ENCODE measurements around the gene SH3BGR.
"Not testable (repeated sequence)": the region's sequence is repeated elsewhere in the genome, so short reads cannot be mapped to it uniquely, and the experiment has no call there.

Gene SH3BGR

DNA sequence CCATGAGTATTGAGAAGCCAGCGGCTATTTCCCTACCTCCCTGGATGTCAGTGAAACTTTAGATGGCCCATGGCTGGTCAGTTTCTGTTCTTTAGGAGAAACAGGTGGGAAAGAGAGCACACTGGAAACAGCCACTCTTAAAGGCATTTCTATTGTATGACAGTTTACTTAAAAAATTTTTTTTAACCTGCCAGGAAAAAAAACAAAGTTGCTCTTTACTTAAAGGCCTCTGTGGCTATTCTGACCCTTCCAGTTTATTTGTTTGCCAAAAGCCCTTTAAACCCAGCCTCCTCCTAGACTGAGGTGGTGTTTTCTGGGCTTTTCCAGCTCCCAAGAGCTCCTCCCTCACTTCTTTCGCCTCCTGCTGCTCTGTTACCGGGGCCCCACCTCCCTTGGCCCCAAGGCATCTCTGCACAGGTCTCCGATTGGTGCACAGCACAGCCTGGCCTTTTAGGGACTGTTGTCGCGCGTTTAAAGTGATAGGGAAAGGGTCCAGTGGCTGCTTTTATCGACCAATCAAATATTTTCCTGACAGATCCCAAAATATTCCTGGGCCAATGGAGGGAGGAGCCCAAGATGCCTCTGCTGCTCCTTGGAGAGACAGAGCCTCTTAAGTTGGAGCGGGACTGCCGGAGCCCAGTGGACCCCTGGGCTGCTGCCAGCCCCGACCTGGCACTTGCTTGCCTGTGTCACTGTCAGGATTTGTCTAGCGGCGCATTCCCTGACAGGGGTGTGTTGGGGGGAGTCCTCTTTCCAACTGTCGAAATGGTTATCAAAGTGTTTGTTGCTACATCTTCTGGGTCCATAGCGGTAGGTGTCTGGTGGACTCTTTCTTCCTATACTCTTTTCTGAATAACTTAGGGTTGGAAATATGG lies at the start of gene SH3BGR:
Gene SH3BGR, plus strand, starts transcription at position 639 of the 875 bp plus-strand sequence. Its CDS starts 127 bp downstream, at position 766.
- DNase-seq: peak; percentile 83

- DNase-seq: no peak
These were observed 45.7 kb upstream of the SH3BGR start for GRCh38 chr21:39406065-39406464.

DNA sequence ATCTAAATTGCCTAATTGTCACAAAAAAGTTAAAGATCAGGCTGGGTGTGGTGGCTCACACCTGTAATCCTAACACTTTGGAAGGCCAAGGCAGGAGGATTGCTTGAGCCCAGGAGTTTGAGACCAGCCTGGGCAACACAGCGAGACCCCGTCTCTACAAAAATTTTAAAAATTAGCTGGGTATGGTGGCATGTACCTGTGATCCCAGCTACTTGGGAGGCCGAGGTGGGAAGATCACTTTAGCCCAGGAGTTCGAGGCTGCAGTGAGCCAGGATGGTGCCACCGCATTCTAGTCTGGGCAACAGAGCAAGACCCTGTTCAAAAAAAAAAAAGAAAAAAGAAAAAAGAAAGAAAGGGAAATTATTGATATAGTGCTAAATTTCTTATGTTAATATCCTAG lies 32.6 kb upstream of the SH3BGR start:
- DNase-seq: not testable (repeated sequence)

DNA sequence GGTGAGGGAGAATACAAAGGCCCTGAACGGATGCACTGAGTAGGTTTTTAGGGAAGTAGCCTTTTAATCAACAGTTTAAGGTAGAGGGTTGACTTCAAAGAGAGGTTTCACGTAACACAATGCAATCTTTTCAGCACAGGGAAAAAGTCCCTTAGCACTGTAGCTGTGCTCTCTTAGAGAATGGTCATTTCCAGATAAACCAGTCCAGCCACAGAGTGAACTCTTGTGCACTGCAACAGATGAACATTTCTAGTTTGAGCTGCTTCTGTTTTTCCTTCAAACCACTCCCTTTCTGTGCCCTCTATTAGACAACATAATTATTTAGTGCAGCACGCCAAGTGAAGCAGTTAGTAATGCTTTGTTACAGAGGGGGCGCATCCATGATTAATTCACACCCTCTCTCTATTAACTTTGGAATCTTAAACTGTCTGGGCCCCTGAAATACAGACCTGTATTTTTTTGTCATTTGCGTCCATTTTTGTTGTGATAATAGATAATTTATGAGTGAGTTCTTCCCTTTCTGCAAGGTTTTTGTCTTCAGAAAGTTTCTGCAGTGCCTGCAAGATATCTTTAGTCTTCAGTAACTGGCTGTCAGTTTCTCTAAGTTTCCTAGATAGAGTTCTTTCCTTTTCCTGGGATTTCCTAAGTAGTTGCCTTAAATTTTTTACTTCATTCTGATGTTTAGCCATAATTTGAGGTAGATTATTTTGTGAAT lies 29.1 kb upstream of the SH3BGR start:
- no peak for DNase-seq

- no peak for DNase-seq
These were observed 22.3 kb upstream of the SH3BGR start for GRCh38 chr21:39429445-39429844.

GRCh38 chr21:39430016-39430415 lies 21.8 kb upstream of the SH3BGR start:
- DNase-seq: no peak

DNA sequence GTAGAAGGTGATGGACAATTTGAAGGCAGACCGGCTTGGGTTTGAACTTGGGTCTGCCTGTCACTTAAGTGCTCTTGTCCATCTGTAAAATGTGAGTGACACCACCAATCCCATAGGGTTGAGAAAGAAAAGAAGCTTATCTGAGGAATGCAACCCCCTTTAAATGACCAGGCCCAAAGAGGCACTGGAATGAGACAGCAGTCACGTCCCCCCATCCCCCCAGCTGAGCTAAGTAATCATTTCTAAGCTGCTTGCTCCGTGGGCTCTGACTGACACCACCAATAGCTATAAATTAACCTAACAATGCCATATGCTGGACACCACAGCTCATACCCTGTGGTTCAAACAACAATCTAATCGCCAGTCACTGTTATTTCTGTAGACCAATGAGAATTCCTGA lies 21.3 kb upstream of the SH3BGR start:
- no peak for DNase-seq

GRCh38 chr21:39430954-39431353 lies 20.8 kb upstream of the SH3BGR start:
- DNase-seq: no peak

DNA sequence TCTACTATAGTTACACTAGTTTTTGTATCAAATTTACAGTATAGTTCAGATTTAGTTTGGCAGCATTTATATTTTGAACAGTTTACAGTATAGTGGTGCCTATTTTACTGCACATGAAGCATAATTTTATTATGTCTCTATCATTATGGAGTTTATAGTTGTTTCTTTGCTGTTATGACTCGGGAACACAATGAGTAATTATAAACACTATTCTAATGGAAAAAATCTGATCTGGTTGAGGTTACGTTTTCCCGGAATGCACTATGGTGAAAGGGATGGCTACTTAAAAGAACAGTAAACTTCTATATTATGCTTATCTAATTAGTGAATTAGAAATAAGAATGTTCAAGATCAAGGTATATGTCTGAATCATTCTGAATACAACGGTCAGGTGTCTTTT lies 16.8 kb upstream of the SH3BGR start:
- DNase-seq: no peak

- no peak for DNase-seq
These were observed 12.5 kb upstream of the SH3BGR start for GRCh38 chr21:39439232-39439631.

- DNase-seq: no peak
These were observed 10.0 kb upstream of the SH3BGR start for GRCh38 chr21:39441502-39442475.

DNA sequence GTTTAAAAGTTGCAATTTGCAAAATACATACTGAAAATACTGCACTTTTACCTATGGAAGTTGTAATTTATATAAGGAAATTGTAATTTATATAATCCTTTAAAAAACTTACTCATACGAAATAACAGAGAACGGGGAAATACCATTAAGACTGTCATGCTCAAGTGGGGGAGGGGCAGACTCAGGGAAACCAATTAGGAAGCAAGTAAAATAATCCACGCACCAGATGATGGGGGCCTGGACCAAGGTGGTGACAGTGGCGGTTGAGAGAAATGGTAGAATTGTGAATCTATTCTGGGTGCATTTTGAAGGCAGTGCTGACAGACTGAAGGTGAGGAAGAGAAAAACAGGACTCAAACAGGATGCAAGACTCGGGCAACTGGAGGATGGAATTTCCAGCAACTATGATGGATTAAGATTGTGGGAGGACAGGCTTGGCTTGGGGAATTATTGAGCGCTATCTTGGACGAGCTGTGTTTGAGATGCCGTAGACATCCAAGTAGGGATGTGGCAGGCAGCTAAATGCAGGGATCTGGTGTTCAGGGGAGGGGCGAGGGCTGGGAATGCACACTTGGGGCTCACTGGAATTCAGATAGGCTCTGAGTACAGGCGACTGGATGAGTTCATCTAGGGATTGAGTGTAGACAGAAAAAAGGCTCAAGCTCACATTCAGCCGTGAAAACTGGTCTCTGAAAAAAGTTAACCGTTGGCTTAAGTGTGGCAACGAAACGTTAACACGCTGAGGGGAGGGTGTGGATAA lies 7.2 kb upstream of the SH3BGR start:
- DNase-seq: no peak

- DNase-seq: peak; percentile 81
These were observed 6.2 kb upstream of the SH3BGR start, which contains the start of gene LCA5L for GRCh38 chr21:39445321-39446269. Gene LCA5L, minus strand, starts transcription at chr21:39445778. Its CDS starts 17,285 bp downstream, at chr21:39428493.

- DNase-seq: no peak
These were observed 4.5 kb upstream of the SH3BGR start for GRCh38 chr21:39447264-39447663.

- no peak for DNase-seq
These were observed 618 bp downstream of the SH3BGR start for GRCh38 chr21:39452207-39452969.

DNA sequence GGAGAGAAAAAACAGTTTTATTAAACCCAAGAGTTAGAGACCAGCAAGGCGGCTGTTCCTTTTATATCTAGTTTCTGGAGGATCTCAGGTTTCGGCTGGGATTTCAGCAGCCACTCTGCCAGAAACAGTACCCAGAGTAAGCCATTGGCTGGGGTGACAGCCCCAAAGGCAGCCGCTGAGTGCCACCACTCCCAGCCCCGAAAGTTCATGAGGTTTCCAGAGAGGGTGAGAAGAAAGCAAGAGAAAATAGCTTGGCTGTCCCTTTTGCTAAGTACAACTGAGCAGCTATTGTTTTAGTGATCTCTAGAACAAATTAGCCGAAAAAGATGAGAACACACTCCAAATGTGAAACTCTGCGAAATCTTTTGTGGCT lies 1.2 kb downstream of the SH3BGR start:
- no peak for DNase-seq

DNA sequence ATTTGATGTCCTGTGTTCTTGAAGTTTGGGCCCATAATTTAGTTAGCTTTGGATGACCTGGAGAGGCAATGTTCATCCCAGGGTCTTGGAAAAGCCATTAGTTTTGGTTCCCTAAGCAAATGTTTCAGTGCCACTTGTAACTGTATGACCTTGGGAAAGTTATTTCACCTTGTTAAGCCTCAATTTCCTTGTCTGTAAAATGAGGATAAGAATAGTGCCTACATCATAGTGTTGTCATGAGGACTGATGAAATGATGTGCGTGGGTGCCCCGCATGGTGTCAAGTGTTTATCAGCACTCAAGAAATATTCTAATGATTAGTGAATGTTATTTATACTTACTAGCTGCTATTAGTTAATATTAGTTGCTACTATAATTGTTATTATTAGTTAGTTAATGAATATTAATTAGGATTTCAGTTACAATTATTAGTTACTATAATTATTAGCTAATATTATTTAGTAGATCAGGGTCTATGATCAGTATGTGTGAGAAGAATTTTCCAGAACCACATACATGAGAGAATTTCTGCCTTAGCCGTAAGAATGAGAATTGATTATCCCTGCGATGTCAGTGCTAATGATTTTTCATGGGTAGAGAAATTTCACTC lies 1.9 kb downstream of the SH3BGR start:
- no peak for DNase-seq

- DNase-seq: no peak
These were observed 3.3 kb downstream of the SH3BGR start for GRCh38 chr21:39454949-39455668.

DNA sequence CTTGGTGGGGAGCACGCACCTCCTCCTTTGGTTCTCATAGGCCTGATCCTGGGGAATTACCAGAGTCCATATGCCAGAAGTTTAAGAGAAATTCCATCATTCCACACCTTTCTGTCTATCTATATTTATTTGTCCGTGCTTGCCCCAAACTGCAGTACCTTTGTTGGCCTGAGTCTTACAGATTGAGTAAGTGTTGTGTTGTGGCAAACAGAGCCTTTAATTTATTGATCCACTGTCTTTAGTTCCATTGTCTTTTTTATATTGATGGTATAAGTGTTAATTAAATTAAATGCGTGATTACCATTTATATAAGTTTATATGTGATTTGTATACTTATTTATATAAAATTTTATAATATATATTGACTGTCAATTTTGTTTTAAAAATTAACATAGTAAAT lies 4.9 kb downstream of the SH3BGR start:
- no peak for DNase-seq

Measured in NCI-H2029 treated with DMSO at 0.1 percent for 48 hours (cell line).